ENCODE data around the gene C1orf74.

The C1orf74 gene

DNA sequence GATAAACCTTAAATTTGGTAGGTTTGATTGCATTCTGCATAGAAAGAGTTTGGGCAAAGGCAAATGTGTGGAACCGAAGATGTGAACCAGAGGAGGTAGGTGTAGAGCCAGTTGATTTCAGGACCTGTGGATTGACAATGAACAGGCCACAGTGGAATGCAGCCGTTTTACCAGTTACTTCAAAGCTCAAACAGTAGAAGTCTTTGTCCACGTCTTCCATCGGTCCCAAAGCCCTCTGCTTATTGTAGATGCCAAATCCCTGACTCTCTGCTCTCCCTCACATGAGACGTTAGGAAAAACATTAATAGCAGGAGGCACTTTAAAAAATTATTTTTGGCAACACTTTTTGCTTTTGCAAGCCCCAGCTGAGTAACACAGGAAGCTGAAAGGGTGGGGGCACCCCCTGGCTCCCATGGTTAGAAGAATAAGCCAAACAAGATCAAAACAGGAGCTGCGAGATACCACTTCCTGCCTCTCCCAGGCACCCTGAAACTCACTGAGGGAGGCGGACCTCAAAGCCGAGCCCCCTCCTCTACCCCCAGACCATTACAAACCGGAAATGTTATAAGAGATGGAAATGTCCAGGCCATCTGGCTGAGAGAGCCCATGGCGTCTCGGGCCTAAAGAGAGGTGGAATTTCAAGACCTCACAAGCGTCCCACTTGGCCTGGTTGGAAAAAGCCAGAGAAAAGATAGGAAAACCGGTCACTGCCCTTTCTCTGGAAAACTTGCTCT is 15.0 kb downstream of the C1orf74 start:
- peak; percentile 82 for DNase-seq

DNA sequence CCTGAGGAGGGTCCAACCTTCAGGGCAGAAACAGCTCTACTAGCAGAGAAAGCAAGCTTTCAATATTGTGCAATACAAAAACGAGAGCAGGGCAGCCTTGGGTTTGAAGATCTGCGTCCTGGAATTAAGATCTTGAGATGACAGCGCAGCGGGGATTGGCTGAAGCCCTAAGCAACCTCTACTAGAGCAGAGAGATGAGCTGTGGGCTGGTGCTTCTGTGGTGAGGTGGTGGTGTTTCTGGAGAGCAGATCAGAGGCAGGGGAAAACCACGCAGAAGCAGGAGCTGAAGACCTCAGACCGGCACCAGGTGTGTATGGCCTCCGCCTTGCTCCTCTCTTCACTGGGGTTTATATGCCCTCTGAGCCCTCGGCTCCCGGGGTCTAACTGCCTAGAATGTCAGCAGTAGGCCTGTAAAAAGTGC is 16.0 kb downstream of the C1orf74 start:
- peak; percentile 87 for DNase-seq

DNA sequence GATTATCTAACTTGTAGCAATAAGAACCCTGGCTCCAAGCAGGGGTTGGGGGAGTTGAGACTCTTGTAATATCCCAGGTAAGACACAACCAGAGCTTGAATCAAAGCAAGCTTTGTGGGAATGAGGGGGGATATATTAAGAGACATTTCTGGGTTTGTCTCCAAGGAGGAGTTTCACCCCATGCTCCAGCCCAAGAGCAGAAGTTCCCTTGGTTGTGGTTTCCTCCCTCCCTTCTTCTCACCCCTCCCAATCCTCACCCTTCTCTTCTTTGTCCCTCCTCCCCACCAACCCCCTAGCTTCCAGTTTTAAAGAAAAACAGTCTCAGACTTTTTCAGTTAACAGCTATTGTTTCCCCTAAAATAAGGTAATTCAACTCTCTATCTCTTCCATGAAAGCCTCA is 16.7 kb downstream of the C1orf74 start:
- no peak for DNase-seq

DNA sequence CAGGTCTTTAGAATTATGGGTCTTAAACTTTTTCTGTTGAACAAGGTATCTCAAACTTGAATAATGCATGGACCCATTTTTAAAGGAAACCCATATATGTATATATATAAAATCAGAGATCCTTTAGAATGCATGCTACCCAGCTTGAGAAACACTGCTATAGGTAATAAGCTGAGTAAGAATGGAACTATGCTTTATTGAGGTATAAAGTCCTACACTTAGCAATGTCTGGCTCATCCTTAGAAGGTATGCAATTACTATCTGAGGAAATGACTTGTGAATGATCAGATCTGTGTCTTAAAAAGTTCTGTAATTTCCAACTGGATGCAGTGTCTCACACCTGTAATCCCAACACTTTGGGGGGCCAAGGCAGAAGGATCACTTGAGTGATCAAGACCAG is 17.3 kb downstream of the C1orf74 start:
- DNase-seq = no peak

DNA sequence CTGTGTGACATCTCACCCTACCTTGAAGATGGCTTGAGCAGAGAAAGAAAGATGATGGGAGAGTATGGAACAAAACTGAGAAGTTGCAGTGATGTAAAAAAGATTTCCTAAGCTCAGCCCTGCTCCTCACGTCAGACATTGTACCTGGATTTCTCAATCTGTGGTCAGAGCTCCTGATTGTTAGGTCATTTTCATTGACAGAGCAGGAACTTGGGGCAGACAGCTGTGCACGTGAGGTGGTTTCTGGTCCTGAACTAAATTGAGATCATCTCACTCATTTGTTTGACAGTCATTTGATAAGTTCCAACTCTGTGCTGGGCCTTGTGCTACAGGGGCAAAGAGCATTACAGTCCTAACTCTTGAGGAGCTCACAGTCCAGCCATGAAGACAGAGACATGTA is 18.3 kb downstream of the C1orf74 start:
- DNase-seq = peak; percentile 34

DNA sequence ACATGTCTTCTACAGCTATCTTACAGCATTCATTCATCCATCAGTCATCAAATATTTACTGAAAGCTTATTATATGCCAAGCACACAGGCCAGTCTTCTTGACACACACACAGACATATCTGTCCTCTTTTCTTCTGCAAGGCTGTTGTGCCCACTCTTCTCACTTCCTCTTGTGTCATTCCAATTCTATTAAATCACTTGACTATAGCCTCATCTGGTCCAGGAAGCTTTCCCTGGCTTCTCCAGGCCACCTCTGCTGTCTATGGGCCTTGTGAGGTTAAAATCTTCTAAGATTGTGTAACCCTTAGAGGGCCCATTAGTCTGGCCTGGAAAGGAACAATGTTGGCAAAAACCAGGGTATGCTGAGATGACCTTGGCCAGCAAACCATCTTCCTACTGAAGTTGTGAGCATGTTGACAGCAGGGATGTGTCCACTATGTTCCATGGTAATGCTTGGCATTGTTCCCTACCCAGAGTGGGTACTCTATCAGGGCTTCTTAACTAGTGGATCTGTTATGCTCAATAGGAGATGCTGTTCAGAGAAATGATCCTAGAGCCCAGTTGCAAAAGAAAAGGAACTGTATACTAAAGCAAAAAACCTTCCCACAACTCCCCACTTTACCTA is 23.2 kb downstream of the C1orf74 start:
- DNase-seq = no peak

DNA sequence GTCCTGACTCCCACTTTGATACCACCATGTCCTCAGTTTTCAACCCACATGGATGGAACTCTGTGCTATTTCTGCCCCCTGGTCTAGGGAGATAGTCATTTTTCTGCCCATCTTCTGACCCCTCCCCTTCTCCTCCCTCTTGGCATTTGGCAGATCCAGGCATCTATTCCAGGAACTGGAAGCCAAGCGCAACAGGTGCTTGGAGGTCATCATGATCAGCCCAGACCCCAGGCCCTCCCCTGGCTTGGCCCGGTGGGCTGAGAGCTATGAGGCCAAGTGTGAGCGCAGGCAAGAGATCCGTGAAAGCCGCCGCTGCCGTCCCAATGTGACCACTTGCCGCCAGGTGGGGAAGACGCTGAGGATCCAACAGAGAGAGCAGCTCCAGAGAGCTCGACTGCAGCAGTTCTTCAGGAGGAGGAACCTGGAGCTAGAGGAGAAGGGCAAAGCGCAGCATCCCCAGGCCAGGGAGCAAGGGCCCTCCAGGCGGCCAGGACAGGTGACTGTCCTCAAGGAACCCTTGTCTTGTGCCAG is 24.5 kb downstream of the C1orf74 start:
- no peak for DNase-seq

DNA sequence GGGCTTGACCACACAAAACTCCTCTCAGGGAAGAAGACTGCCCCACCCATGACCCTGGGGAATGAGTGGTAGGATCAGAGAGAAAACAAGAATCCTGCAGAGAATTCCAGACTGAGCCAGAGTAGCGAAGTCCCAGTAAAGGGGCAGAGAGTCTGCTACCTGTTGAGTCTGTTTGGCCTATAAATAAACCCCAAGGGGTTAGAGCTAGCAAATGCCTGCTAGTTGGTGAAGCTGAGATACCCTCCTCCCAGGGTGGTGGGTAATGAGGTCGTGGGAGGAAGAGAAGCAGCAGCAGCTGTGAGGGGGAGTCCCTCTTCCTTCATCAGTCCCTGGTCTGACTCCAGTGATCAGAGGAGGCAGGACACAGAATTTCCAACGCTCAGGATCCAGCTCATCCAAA is 26.0 kb downstream of the C1orf74 start:
- no peak for DNase-seq

DNA sequence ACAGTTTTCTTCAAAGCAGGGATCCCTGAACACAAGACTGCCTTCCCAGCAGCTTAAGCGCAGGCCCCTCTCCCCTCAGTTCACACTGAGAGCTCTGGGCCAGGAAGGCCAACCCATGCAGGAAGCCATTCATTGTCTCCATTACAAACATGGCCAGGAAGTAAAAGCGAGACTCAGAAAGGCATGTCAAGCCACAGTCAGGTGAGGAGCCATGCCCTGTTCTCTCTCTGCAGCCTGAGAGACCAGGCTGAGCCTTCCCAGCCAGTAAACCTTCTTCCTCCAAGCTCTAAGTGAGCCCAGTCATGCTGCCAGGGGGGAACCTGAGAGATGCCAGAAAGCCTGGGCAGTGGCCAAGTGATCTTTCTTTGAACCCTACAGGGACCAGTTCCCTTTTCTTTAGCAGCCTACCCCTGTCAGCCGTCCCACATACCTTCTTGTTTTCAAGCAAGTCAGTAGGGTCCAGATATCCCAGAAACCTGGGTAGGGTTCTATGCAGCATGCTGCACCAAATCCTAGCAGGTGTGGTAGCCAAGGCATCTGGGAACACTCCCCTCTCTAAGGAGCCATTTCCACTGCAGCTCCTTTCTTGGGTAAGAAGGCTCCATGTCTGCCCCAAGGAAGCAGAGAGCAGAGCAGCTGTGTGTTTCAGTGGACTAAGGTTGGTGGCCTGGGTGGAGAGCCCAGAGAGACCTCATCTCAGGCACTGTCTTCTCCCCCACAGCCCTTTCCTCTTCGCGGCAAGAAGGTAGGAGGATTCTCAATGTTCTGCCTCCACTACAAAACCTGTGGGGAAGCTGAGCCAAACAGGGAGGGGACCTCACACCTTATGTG is 27.5 kb downstream of the C1orf74 start:
- peak; percentile 58 for DNase-seq

DNA sequence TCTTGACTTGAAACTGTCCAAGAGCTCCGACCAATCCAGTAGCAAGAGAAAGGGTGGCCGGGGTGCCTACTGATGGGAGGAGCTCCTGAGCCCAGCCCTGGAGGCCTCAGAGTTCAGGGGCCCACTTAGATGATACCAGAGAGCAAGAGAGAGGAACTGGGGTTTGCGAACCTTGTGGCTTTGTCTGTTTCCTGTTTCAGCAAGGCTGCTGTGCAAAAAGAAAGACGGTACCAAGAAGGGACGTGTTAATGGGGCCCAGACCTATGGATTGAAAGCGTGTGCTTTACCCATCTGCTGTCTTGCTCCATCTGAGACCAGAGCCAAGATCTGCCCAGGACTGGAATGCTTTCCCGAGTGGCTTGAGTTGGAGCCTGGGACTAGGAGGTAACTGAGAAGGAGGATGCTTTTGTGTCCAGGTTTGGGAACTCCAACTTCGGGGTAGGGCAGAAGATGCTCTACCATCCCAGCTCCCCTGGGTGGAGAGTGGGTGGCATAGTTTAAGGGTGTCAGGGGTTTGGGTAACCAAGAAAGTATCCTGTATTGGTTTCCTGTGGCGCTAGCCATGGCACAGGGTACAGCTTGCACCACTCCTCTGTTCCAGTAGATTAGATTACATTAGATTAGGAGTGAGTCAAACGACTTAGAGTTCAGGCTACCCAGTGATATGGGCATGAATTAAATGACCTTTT is 28.3 kb downstream of the C1orf74 start, which contains the start of gene TRAF3IP3:
Gene TRAF3IP3 (plus strand): TSS at position 128 of the 689 bp plus-strand sequence. CDS start 3,987 bp downstream, outside the sequence.
- DNase-seq = peak; percentile 82

DNA sequence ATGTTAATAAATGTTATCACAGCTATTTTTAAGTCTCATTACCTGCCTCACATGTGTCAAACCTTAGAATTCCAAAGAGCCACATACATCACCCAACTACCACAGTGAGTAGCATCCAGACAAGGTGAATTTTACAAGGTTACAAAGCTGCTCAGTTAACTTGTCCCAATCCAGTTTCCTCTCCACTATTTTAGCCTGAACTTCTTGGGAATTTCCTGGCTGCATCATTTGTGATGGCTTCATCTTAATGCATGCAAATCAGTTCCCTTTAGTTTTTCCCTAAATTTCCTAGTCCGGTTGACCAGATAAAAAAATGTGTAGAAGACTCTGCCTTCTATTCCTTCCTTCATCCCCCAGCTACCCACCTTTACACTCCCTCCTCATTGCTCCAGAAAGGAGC is 29.1 kb downstream of the C1orf74 start:
- no peak for DNase-seq

DNA sequence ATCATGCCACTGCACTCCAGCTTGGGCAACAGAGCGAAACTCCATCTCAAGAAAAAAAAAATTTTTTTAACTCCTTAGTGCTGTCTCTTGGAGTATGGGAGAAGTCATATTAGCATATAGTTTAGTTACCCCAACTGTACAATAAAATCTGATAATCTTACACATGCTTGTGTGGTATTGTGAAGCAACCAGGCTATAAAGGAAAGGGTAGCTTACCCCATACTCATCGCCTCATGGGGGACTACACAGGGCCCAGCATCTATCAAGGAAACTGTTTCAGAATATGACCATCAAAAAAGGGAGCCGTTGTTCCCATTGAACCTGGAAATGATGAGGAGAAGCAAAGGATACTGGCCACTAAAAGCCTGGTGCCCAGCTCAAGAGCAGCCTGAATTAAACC is 31.5 kb downstream of the C1orf74 start:
- DNase-seq = no peak

DNA sequence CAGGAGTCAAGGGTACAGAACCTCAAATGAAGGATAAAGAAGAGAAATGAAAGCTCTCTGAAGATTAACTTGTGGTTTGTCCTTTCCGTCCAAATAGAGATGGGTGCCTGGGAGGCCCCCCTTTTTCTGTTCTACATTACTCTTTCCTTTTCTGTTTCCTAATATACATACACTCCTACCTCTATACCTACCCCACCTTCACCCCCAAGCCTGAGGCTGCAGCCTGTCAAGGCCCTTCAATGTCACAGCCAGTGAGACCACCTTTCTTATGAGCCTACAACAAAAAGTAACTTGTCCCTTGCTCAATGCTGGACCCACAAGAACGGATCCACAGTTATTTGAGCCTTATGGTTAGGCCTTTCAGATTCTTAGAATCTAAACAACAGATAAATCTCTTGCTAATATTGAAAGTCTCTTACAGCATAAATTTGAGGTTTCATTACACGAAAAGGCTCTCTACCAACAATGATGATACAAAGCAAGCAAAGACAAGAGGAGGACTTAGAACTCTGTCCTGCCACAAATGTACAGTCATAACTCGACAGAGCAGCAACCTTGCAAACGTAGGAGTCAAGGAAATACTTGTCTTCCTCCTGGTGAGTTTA is 32.6 kb downstream of the C1orf74 start:
- peak; percentile 57 for DNase-seq

DNA sequence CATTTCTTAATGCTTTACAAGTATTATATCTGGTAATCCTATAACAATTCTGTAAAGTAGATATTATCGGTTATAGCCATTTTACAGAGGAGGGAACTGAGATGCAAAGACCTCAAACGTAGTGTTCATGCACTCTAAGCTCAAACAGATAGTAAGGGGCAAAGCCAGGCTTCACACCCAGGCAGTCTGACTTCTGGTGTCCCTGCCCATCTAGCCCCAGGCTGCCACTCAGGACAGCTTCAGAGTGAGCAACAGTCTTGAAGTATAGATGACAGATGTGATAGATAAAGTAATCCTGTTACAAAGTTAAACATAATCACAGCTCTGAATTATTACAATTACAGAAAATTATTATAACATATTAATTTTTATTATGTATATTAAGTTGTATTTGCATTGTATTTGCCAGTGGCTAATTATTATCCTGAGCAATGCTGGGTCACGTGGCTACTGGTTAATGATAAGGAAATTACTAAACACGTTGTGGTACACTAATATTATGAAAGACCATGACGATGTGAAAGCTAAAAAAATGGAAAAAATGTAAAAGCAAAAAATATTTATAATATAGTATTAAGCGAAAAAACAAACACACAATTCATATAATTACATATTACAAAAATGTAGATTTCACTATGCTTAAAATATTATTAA is 34.6 kb downstream of the C1orf74 start:
- DNase-seq = no peak

DNA sequence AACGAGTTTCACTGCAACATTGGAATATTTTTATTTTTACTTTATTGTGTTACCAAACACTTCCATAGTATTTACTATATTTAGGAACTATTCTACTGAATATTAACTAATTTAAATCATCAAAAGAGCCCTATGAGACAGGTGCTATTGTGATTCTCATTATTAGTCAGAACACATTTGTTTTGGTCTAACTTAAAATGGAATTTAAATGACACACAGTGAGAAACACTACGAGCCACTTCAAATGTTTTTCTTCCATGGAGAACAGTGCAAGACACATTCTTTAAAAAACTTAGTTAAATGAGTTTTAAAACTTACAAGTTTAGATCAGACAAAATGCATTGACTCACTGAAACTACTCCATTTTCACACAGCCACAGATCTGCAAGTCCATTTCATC is 35.2 kb downstream of the C1orf74 start:
- DNase-seq = no peak

DNA sequence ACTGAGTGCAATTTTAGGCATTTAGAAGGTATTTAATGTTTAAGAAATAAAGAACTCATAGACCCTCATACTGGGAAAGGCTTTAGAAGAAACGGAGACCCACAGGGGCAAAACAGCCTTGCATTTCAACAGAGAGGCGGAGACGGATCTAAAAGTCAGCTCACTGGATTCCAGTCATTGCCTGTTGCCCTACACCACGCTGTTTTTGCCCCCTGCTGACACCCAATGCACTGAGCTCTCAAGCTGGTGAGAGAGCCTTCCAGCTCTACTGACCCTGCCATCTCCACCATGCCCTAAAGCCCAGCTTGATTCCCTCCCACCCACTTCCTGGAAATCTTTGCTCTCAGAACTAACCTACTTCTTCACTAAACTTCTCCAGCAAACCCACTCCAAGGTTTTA is 35.7 kb downstream of the C1orf74 start:
- no peak for DNase-seq

DNA sequence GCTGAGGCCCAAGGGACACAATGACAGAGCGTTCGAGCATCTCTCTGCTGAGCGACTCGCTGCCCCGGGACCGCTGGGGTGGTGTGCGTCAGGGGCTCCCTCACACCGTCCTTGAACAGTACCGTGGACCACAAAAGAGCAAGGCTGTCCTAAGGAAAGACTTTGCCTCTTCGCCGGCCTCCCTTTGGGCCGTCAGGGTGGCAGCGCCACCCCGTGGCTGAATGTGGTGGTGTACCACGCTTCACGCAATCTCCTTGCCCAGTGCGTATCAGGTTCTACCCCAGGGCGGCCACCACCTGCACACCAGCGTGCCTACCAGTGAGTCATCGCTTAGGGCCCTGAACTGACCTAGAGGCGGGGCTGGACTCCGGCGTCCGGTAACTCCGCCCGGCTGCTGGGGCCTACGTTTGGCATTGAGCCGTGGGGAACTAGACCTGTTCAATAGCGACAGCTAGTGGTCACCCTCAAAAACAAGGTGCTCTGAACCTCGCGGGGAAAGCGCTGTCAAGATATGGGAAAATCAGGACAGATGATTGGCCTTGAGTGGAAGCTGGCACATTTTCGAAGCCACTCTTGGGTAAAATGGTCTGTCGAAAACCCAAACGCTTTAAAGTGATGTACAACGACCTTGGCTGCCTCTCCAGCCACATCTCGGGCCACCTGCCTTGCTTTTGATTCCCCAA is 36.6 kb downstream of the C1orf74 start:
- peak; percentile 95 for DNase-seq

DNA sequence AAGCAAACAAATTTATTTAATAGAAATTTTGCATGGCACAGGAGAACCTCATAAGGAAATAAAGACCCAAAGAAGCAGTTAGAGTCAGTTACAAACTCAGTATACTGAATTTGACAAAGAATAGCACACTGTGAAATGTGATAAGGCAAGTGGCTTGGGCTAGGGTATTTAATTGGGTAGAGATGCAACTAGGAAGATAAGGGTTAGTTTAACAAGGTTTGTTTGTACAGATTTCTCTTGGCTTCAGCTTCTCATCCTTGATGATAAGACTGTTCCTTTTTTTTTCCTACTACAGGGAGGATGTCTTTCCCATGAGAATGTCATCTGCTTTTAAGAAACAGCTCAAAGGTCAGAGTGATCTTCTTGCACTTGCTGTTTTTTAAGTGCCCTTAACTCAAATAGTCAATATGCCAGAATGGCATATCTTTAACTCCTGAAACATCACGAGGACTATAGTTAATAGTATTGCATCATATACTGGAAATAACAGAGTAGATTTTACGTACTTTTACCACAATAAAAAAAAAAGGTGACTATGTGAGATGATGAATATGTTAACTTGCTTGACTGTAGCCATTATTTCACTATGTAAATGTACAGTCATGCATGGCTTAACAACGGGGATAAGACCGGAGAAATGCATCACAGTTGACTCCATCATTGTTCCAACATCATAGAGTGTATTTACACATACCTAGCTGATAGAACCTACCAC is 37.8 kb downstream of the C1orf74 start:
- no peak for DNase-seq

DNA sequence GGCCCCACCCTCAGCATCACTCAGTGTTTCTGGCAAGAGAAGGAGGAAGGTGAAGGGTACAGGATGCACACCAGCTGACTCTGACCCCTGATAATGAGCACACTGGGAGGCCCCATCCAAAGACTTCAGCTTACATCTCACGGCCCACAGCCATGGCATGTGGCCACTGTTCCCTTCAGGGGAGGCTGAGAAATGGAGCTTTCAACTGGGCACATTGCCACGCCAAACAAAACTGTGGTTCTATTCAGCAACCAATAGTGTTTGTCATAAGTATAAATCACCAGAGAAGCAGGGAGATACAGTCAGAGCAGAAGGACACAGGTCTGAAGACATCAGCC is 41.2 kb downstream of the C1orf74 start:
- no peak for DNase-seq

DNA sequence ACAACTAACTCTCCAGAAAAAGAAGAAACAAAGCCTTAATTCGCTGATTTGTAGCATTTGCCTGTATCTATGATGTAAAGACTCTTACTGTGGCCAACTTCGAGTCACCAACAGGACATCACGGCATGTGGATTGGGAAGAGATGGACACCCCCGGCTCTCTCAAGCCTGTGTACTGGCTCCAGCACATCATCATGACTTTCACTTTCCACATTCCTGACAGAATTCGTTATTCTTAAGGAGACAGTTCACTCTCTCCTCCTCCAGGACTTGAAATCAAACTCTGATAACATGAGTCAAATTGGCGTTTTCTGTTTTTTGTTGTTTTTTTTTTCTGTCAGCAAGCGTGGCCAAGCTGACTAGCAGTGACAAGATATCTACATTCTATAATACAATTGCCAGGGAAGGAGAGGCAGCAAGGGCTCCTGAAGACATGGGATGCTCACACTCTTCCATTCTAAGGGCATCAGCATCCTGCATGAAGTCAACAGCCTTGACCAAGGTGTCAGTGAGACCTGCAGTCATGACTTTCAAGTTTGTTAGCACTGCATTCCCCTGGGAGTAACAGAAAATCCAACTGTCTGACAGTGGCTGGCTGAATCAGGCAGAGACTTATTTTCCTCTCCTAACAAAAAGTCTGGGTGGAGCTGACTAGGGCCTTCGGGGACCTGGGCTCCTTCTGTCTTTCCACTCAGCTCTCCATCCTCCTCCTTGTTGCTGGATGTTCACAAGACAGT is 41.8 kb downstream of the C1orf74 start:
- no peak for DNase-seq

Data from stimulated activated CD8-positive, alpha-beta memory T cell treated with anti-CD3 and anti-CD28 coated beads, Interleukin-4, amount 100 ng/mL, for 48 hours (primary cell).